ENCODE measurements around the gene PLEKHF1.
A peak's percentile ranks its signal among the peaks of the same experiment; 100 is the strongest.

The PLEKHF1 gene

GRCh38 chr19:29643361-29643935 is 21.8 kb upstream of the PLEKHF1 start:
- POLR2A ChIA-PET = no interaction called here
- CTCF ChIA-PET = interaction anchor here (1.6 to 2.1 kb wide), 2 partner anchors 15 to 24 kb away, joined by 4 to 11 read pairs; no protein-coding TSS in a partner anchor

GRCh38 chr19:29644210-29644609 is 21.1 kb upstream of the PLEKHF1 start:
- no peaks in the 10 kb centered on the region for H3K36me3 ChIP-seq (ENCODE audit: control insufficient read depth in 4 of 4, insufficient read depth in 4 of 4, low read length in 3 of 4)
- ChIA-PET POLR2A (no interaction called here), CTCF (interaction anchor here (1.6 kb wide), 1 partner anchor 15 kb away, joined by 4 read pairs; no protein-coding TSS in a partner anchor)
- H3K4me3 ChIP-seq (ENCODE audit: control insufficient read depth in 1 of 7, extremely low read depth in 1 of 7, insufficient read depth in 4 of 7, low read depth in 2 of 7, low read length in 6 of 7) = no peak overlapping the region
- no peaks in the 10 kb centered on the region for H3K9me3 ChIP-seq (ENCODE audit: control extremely low read depth in 1 of 5, control insufficient read depth in 4 of 5, insufficient read depth in 2 of 5, low read depth in 1 of 5, low read length in 4 of 5)
- WGBS (ENCODE audit: insufficient coverage) = 96% methylated on average over 5 of the region's 6 CpGs
- peaks cover 6 to 22% (median 18%) of the 10 kb centered on the region in 4 experiments for H3K4me1 ChIP-seq (ENCODE audit: control extremely low read depth in 1 of 4, control insufficient read depth in 4 of 4, insufficient read depth in 4 of 4, low read length in 3 of 4)
- H3K27ac ChIP-seq (ENCODE audit: insufficient read depth in 1 of 2, low read depth in 1 of 2, low read length in 2 of 2, poor library complexity in 1 of 2, severe bottlenecking in 2 of 2) = no peak overlapping the region
- H3K27me3 ChIP-seq (replicated peaks in 2 of 5; ENCODE audit: control insufficient read depth in 4 of 5, insufficient read depth in 5 of 5, low read length in 4 of 5) = no peaks in the 10 kb centered on the region
- no peak for DNase-seq

More at GRCh38 chr19:29643361-29643935, 21.8 kb upstream of the PLEKHF1 start:
- Histone ChIP-seq H3K4me1 (ENCODE audit: control extremely low read depth in 1 of 4, control insufficient read depth in 4 of 4, insufficient read depth in 4 of 4, low read length in 3 of 4) (peaks cover 6 to 20% (median 17%) of the 10 kb centered on the region in 4 experiments), H3K27ac (ENCODE audit: insufficient read depth in 1 of 2, low read depth in 1 of 2, low read length in 2 of 2, poor library complexity in 1 of 2, severe bottlenecking in 2 of 2) (no peak overlapping the region), H3K27me3 (replicated peaks in 2 of 5; ENCODE audit: control insufficient read depth in 4 of 5, insufficient read depth in 5 of 5, low read length in 4 of 5) (no peaks in the 10 kb centered on the region), H3K4me3 (ENCODE audit: control insufficient read depth in 1 of 7, extremely low read depth in 1 of 7, insufficient read depth in 4 of 7, low read depth in 2 of 7, low read length in 6 of 7) (no peak overlapping the region), H3K36me3 (ENCODE audit: control insufficient read depth in 4 of 4, insufficient read depth in 4 of 4, low read length in 3 of 4) (no peaks in the 10 kb centered on the region), H3K9me3 (ENCODE audit: control extremely low read depth in 1 of 5, control insufficient read depth in 4 of 5, insufficient read depth in 2 of 5, low read depth in 1 of 5, low read length in 4 of 5) (no peaks in the 10 kb centered on the region)
- no peak for DNase-seq
- 100% methylated on average over 7 of the region's 7 CpGs for WGBS (ENCODE audit: insufficient coverage)

- ChIA-PET POLR2A (no interaction called here), CTCF (interaction anchor here (0.8 to 1.9 kb wide), 3 partner anchors 23 to 66 kb away, joined by 3 to 8 read pairs (median 3); no protein-coding TSS in a partner anchor)
- WGBS (ENCODE audit: insufficient coverage) = 48% methylated on average over 4 of the region's 5 CpGs
These were observed 19.8 kb upstream of the PLEKHF1 start for GRCh38 chr19:29645491-29645867.

GRCh38 chr19:29645911-29646310 is 19.4 kb upstream of the PLEKHF1 start:
- WGBS (ENCODE audit: insufficient coverage) = 0% methylated on average over 8 of the region's 8 CpGs
- Histone ChIP-seq H3K27ac (ENCODE audit: insufficient read depth in 1 of 2, low read depth in 1 of 2, low read length in 2 of 2, poor library complexity in 1 of 2, severe bottlenecking in 2 of 2) (no peak overlapping the region), H3K36me3 (ENCODE audit: control insufficient read depth in 4 of 4, insufficient read depth in 4 of 4, low read length in 3 of 4) (no peaks in the 10 kb centered on the region), H3K27me3 (replicated peaks in 2 of 5; ENCODE audit: control insufficient read depth in 4 of 5, insufficient read depth in 5 of 5, low read length in 4 of 5) (no peaks in the 10 kb centered on the region), H3K4me1 (ENCODE audit: control extremely low read depth in 1 of 4, control insufficient read depth in 4 of 4, insufficient read depth in 4 of 4, low read length in 3 of 4) (peaks cover 6 to 22% (median 18%) of the 10 kb centered on the region in 4 experiments), H3K9me3 (ENCODE audit: control extremely low read depth in 1 of 5, control insufficient read depth in 4 of 5, insufficient read depth in 2 of 5, low read depth in 1 of 5, low read length in 4 of 5) (no peaks in the 10 kb centered on the region), H3K4me3 (ENCODE audit: control insufficient read depth in 1 of 7, extremely low read depth in 1 of 7, insufficient read depth in 4 of 7, low read depth in 2 of 7, low read length in 6 of 7) (peak overlapping the region in 3 of 7 experiments; percentile 42 to 50 (median 42))
- CTCF ChIA-PET = interaction anchor here (0.7 to 1.9 kb wide), 4 partner anchors 23 to 197 kb away, joined by 3 to 8 read pairs (median 3); no protein-coding TSS in a partner anchor
- POLR2A ChIA-PET = interaction anchor here (0.7 kb wide), 1 partner anchor 24 kb away, joined by 7 read pairs; no protein-coding TSS in a partner anchor
- DNase-seq = peak; percentile 68 to 83 (median 76)

More at GRCh38 chr19:29645491-29645867, 19.8 kb upstream of the PLEKHF1 start:
- no peaks in the 10 kb centered on the region for H3K36me3 ChIP-seq (ENCODE audit: control insufficient read depth in 4 of 4, insufficient read depth in 4 of 4, low read length in 3 of 4)
- DNase-seq = peak in 2 of 3 donors; percentile 9 to 31
- H3K9me3 ChIP-seq (ENCODE audit: control extremely low read depth in 1 of 5, control insufficient read depth in 4 of 5, insufficient read depth in 2 of 5, low read depth in 1 of 5, low read length in 4 of 5) = no peaks in the 10 kb centered on the region
- H3K4me3 ChIP-seq (ENCODE audit: control insufficient read depth in 1 of 7, extremely low read depth in 1 of 7, insufficient read depth in 4 of 7, low read depth in 2 of 7, low read length in 6 of 7) = no peak overlapping the region
- no peaks in the 10 kb centered on the region for H3K27me3 ChIP-seq (replicated peaks in 2 of 5; ENCODE audit: control insufficient read depth in 4 of 5, insufficient read depth in 5 of 5, low read length in 4 of 5)
- H3K27ac ChIP-seq (ENCODE audit: insufficient read depth in 1 of 2, low read depth in 1 of 2, low read length in 2 of 2, poor library complexity in 1 of 2, severe bottlenecking in 2 of 2) = no peak overlapping the region
- peaks cover 6 to 22% (median 18%) of the 10 kb centered on the region in 4 experiments for H3K4me1 ChIP-seq (ENCODE audit: control extremely low read depth in 1 of 4, control insufficient read depth in 4 of 4, insufficient read depth in 4 of 4, low read length in 3 of 4)

- ChIA-PET CTCF (interaction anchor here (0.6 kb wide), 1 partner anchor 30 kb away, joined by 3 read pairs; no protein-coding TSS in a partner anchor), POLR2A (no interaction called here)
- Histone ChIP-seq H3K36me3 (ENCODE audit: control insufficient read depth in 4 of 4, insufficient read depth in 4 of 4, low read length in 3 of 4) (no peaks in the 10 kb centered on the region), H3K9me3 (ENCODE audit: control extremely low read depth in 1 of 5, control insufficient read depth in 4 of 5, insufficient read depth in 2 of 5, low read depth in 1 of 5, low read length in 4 of 5) (no peaks in the 10 kb centered on the region), H3K4me1 (ENCODE audit: control extremely low read depth in 1 of 4, control insufficient read depth in 4 of 4, insufficient read depth in 4 of 4, low read length in 3 of 4) (peaks cover 2 to 12% (median 8%) of the 10 kb centered on the region in 4 experiments), H3K4me3 (ENCODE audit: control insufficient read depth in 1 of 7, extremely low read depth in 1 of 7, insufficient read depth in 4 of 7, low read depth in 2 of 7, low read length in 6 of 7) (no peak overlapping the region), H3K27me3 (replicated peaks in 2 of 5; ENCODE audit: control insufficient read depth in 4 of 5, insufficient read depth in 5 of 5, low read length in 4 of 5) (no peaks in the 10 kb centered on the region), H3K27ac (ENCODE audit: insufficient read depth in 1 of 2, low read depth in 1 of 2, low read length in 2 of 2, poor library complexity in 1 of 2, severe bottlenecking in 2 of 2) (no peak overlapping the region)
- DNase-seq = no peak
- 100% methylated on average over 2 of the region's 7 CpGs for WGBS (ENCODE audit: insufficient coverage)
These were observed 14.4 kb upstream of the PLEKHF1 start for GRCh38 chr19:29650772-29651387.

- peaks cover 0 to 5% (median 2%) of the 10 kb centered on the region in 4 experiments for H3K4me1 ChIP-seq (ENCODE audit: control extremely low read depth in 1 of 4, control insufficient read depth in 4 of 4, insufficient read depth in 4 of 4, low read length in 3 of 4)
- DNase-seq = no peak
- ChIA-PET POLR2A (no interaction called here), CTCF (no interaction called here)
- no peaks in the 10 kb centered on the region for H3K27me3 ChIP-seq (replicated peaks in 2 of 5; ENCODE audit: control insufficient read depth in 4 of 5, insufficient read depth in 5 of 5, low read length in 4 of 5)
- no peak overlapping the region for H3K4me3 ChIP-seq (ENCODE audit: control insufficient read depth in 1 of 7, extremely low read depth in 1 of 7, insufficient read depth in 4 of 7, low read depth in 2 of 7, low read length in 6 of 7)
- 82% methylated on average over 5 of the region's 7 CpGs for WGBS (ENCODE audit: insufficient coverage)
- H3K9me3 ChIP-seq (ENCODE audit: control extremely low read depth in 1 of 5, control insufficient read depth in 4 of 5, insufficient read depth in 2 of 5, low read depth in 1 of 5, low read length in 4 of 5) = no peaks in the 10 kb centered on the region
- H3K36me3 ChIP-seq (ENCODE audit: control insufficient read depth in 4 of 4, insufficient read depth in 4 of 4, low read length in 3 of 4) = no peaks in the 10 kb centered on the region
- no peak overlapping the region for H3K27ac ChIP-seq (ENCODE audit: insufficient read depth in 1 of 2, low read depth in 1 of 2, low read length in 2 of 2, poor library complexity in 1 of 2, severe bottlenecking in 2 of 2)
These were observed 13.5 kb upstream of the PLEKHF1 start for GRCh38 chr19:29651622-29652394.
